GM12873 (cell line): ENCODE data around the gene SYT10.
A peak's percentile ranks its signal among the peaks of the same experiment; 100 is the strongest.

Experiments used
- TF ChIP-seq, protein P1 (sequence below): IDR thresholded peaks from 2 replicates; pipeline ENCODE4 v1.5.1; 2012; ENCODE audit warnings: low read depth, mild to moderate bottlenecking, moderate library complexity, low read length, control low read depth; ENCODE audit not compliant: insufficient read depth; ENCODE audit errors: missing control alignments

SYT10 gene

DNA sequence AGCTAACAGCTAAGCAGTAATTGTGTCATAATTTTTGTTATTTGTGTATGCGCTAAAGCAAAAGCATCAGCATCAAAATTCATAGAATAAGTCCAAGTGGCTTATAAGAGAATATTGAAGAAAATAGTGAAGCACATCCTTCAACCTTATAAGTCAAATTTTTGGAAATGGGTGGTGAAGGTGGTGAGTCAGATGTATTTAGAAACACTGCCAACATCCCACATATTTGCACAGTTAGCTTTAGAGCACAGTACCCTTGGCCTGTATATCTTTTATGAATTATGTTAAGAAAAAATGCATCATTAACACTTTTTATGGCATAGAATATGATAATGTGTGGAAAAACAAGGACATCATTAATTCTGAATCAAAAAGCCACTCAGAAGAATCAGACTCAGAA is 8.0 kb downstream of the SYT10 start:
- TF ChIP-seq, protein P1, sequence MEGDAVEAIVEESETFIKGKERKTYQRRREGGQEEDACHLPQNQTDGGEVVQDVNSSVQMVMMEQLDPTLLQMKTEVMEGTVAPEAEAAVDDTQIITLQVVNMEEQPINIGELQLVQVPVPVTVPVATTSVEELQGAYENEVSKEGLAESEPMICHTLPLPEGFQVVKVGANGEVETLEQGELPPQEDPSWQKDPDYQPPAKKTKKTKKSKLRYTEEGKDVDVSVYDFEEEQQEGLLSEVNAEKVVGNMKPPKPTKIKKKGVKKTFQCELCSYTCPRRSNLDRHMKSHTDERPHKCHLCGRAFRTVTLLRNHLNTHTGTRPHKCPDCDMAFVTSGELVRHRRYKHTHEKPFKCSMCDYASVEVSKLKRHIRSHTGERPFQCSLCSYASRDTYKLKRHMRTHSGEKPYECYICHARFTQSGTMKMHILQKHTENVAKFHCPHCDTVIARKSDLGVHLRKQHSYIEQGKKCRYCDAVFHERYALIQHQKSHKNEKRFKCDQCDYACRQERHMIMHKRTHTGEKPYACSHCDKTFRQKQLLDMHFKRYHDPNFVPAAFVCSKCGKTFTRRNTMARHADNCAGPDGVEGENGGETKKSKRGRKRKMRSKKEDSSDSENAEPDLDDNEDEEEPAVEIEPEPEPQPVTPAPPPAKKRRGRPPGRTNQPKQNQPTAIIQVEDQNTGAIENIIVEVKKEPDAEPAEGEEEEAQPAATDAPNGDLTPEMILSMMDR, result no peak

DNA sequence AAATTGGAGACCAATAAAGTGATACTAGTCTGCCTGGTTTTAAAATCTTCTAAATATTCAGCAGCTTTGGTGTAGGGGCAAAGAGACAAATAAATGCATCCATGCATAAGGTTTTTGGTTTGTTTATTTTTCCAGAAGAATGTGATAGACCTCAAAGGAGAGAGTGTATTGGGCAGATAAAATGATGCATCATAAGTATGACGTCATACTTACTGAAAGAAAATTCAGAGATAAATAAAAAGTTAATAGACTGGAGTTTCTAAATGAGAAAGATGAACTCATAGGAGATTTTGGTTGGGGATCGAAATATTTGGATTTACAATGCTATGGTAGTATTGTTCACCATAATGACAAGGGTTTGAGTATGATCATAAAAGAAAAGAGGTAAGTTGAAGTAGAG is 10.2 kb downstream of the SYT10 start:
- TF ChIP-seq, protein P1, result no peak

DNA sequence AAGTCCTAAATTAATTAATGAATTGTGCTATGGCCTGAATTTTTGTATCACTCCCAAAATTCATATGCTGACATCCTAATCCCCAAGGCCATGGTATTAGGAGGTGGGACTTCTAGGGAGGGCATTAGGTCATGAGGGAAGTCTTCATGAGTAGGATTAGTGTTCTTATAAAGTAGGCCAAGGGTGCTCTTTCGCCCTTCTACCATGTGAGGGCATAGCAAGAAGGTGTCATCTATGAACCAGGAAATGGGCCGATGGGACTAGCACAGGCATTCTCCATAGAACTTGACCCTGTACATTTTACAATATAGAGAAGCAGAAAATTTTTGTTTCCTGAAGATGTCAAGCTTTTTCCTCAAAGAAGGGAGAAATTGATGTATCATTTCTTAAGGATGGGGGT is 12.5 kb downstream of the SYT10 start:
- TF ChIP-seq, protein P1, result peak; percentile 43

DNA sequence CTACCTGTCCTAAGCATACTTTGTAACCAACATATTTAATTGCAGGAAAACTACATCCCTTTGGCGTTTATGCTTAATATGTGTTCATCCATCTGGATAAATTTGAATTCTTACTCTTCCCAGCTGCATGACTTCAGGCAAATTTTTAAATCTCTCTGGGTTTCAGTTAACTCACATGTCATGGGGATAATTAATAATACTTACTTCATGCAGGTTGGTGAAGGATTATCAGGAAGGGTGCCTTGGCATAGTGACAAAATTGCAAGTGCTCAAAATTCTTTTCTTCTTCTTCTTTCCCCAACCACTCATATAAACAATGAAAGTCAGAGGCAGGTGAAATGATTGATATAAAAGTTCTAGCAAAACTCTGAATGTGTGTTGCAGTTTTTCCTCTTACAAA is 15.9 kb downstream of the SYT10 start:
- TF ChIP-seq, protein P1, result no peak

DNA sequence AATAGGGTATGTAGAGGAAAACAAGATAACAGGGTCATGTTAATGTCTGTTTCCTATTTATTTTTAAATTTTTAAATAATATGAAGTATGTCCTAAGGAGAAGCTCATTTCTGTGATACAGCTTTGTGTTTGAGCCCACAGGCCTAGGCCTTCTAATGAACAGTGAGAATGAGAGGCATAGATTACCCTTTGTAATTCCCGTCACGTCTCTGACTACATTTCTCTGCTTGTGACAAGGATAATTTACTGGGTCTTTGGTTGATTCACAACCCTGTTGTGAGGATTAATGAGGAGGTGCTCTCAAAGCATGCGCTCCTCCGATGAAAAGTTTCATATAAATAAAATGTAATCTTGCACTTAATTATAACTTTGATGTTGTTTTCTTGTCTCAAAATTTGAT is 56.1 kb downstream of the SYT10 start:
- TF ChIP-seq, protein P1, result no peak

DNA sequence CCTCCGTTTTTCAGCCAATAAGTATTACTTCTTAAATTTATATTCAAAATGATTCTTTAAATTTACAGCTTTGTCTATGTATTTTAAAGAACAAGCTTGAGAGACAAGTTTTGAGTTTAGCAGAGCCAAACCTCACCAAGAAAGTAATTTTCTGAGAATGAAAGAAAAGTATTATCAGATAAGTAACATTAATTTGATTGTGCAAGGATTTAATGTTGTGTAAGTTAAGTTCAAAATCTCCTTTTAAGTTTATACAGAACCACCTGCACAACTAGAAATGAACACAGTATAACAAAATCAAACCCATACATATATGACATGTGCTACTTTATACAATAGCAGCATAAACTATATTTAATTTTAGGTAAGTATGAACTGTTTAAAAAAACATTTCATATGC is 63.5 kb downstream of the SYT10 start:
- TF ChIP-seq, protein P1, result no peak

DNA sequence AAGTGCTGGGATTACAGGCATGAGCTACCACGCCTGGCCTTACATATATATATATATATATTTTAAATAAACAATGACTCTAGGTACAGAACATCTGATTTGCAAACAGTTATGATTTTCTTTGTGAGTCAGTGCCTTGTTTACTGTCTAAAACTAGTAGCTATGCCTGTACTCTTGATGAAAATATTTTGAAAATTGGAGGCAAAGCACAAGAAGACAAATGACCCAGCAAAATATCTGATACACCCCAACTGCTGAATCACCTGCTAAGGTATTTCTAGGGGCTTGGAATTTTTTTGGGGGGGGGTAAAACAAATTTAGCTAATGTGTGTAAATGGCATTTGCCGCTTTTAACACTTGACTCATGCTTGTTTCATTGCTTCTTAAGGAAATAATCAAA is 69.3 kb downstream of the SYT10 start:
- TF ChIP-seq, protein P1, result no peak
